Lower leg skin (tissue), 4 donors: ENCODE data around the gene COPS7A. TPM values are rescaled to one million over a fixed set of nuclear protein-coding genes. Genes with fewer than 3 reads are reported as not detected.

ENCODE experiments used
- DNase-seq, 2 donors: peaks; one replicate each; pipeline ENCODE4 v3.0.0-alpha.2; 2019; ENCODE audit warnings: low spot score in 2 of 2
- H3K4me3 ChIP-seq: fragments of 200-600 bp; sonication (generic); 2 replicates; pipeline ENCODE4 v1.5.1; 2017; ENCODE audit warnings: mild to moderate bottlenecking, low read depth; ENCODE audit not compliant: poor library complexity, severe bottlenecking
- CTCF ChIP-seq, 3 donors: fragments of 450-650 bp; IDR thresholded peaks; one replicate each; pipeline ENCODE4 v1.5.1; 2016; ENCODE audit warnings: antibody characterized with exemption in 3 of 3, mild to moderate bottlenecking in 3 of 3, moderate library complexity in 2 of 3
- POLR2A ChIP-seq, 2 donors: fragments of 450-650 bp; IDR thresholded peaks; one replicate each; pipeline ENCODE4 v1.6.1; 2016 to 2017; ENCODE audit warnings: antibody characterized with exemption in 2 of 2, mild to moderate bottlenecking in 1 of 2, moderate library complexity in 1 of 2
- WGBS, 2 donors: methylation state at CpG; one replicate each; pipeline ENCODE4 v1.1.5; 2018; 5-methylcytosine and 5-hydroxymethylcytosine counted together
- intact Hi-C: fragments of 100-400 bp; cut with DNase I; formaldehyde crosslinking; loops from one replicate; pipeline ENCODE4 v1.15.0; 2023; ENCODE audit warnings: low total_unique reads
- total RNA-seq, 4 donors: library from RNA; depleted of rRNA; stranded (reverse); fragments of >200 nt; gene quantifications; one replicate each; pipeline ENCODE4 v1.1.0, GENCODE V29; 2016

The COPS7A gene
- total RNA-seq, 4 donors from 2014 or later = 46.3 to 64.6 (median 56.6) TPM

DNA sequence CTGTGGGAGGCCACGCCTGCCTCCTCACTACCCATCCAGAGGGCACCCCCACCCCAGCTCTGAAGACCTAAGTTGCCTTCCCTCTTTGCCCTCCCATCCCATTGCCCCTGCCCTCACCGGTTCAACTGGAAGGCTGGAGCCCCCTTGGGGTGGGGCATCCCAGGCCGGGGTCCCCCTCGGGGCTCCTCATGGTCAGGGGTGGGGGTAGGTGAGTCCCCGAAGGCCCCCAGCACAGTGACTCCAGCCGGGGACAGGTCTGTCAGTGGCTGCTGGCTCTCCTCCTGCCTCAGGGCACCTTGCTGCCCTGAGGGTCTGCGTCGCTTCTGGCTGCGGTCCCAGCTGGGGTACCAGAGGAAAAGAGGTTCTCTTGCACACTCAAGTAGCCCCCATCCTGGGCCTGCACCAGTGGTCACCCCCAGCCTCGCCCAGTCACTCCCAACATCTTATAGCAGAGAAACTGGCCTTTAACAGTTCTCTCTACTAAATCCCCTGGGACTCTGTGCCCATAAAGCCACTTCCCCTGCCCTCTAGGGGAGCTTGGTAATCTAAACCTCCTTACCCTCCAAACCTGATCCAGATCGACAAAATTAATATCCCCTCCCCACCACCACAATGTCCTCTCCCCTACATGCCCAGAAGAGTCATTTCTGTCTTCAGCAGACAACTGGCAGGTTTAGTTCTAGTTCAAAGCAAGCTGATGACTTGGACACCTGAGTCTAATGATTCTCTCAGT is 28.4 kb upstream of the COPS7A start:
- H3K4me3 ChIP-seq = no peak overlapping the region
- intact Hi-C loops = no loop called here
- WGBS, 2 donors = 70 to 74% methylated on average over 11 of the region's 11 CpGs
- DNase-seq = no peak
- TF ChIP-seq CTCF (IDR thresholded peaks at IDR 0.05) = no peak
- TF ChIP-seq POLR2A (IDR thresholded peaks at IDR 0.05) = no peak

DNA sequence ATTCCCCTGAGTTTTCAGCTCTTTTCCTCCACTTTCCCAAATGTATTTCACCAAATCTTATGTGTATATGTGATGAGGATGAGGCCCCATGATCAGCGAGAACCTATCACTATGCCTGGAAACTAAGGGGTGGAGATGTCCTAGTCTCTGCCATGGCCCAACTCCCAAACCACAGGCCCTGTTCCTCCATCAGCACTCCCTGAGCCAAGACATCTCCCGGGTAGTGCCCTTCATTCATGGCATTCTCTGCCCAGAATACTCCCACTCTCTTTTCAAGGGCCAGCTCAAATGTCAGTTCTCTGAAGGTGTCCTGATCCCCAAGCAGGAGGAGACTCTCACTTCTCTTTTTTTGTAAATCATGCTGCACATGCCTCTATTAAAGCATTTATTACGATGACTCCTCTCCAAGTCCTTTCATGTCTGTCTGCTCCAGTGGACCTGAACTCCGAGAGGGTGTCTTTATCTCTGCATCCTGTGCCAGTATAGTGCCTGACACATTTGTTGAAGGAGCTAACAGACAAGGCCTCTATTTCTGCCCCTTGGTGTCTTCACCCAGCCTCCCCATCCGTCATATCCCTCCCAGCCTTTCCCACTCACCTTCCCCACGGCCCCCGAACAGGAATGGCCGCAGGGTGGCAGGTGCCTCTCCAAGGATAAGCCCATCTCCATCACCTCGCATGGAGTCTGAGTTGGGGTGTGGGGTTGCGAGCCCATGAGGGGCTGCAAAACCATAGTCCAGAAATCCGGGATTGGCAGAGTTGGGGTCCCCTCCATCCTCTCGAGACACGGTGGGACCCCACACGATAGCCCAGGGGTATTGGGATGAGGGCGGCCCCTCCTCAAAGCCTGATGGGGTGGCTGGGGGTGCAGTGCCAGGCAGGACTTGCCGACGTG is 26.9 kb upstream of the COPS7A start:
- TF ChIP-seq CTCF (IDR thresholded peaks at IDR 0.05) (no peak), POLR2A (IDR thresholded peaks at IDR 0.05) (no peak)
- intact Hi-C loops = no loop called here
- H3K4me3 ChIP-seq = no peak overlapping the region
- no peak for DNase-seq
- 73 to 75% methylated on average over 16 to 17 of the region's 17 CpGs for WGBS, 2 donors

GRCh38 chr12:6697584-6698351 is 26.1 kb upstream of the COPS7A start:
- intact Hi-C loops = no loop called here
- no peak overlapping the region for H3K4me3 ChIP-seq
- 66 to 72% methylated on average over 17 of the region's 17 CpGs for WGBS, 2 donors
- DNase-seq = no peak
- TF ChIP-seq CTCF (IDR thresholded peaks at IDR 0.05) = no peak
- TF ChIP-seq POLR2A (IDR thresholded peaks at IDR 0.05) = no peak

- no peak overlapping the region for H3K4me3 ChIP-seq
- intact Hi-C loops = no loop called here
- no peak for DNase-seq
- 50 to 52% methylated on average over 8 of the region's 8 CpGs for WGBS, 2 donors
- TF ChIP-seq POLR2A (IDR thresholded peaks at IDR 0.05) (no peak), CTCF (IDR thresholded peaks at IDR 0.05) (no peak)
These were observed 25.3 kb upstream of the COPS7A start for GRCh38 chr12:6698352-6699046.

- 20 to 24% methylated on average over 16 of the region's 16 CpGs for WGBS, 2 donors
- TF ChIP-seq POLR2A (IDR thresholded peaks at IDR 0.05) = no peak
- no peak for TF ChIP-seq CTCF (IDR thresholded peaks at IDR 0.05)
- H3K4me3 ChIP-seq = no peak overlapping the region
- intact Hi-C loops = no loop called here
- DNase-seq = no peak
These were observed 24.4 kb upstream of the COPS7A start for GRCh38 chr12:6699259-6699988.
